Measurements from ENCODE around the gene SNX8. TPM values are rescaled to one million over a fixed set of nuclear protein-coding genes. Genes with fewer than 3 reads are reported as not detected.

Gene SNX8
- total RNA-seq, 1 experiment from 2014 or later: 27.7 TPM

DNA sequence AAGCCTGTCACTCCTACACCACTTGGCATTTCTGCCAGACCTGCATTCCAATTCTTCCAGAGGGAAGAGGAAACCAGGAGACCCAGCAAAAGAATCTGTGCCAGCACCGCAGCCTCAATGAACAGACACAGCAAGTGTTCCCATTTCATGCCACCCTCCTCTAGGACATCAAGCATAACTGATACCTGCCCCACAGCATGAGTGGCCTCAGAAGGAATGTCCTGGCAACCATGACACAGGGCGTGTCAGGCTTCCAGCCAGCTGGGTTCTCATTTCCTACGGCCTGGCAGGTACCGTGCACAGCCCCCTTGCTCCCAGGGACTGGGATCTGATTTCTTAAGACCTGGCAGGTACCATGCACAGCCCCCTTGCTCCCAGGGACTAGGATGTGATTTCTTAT, 89.3 kb downstream of the SNX8 start:
- DNase-seq (ENCODE audit: low read depth): no peak

DNA sequence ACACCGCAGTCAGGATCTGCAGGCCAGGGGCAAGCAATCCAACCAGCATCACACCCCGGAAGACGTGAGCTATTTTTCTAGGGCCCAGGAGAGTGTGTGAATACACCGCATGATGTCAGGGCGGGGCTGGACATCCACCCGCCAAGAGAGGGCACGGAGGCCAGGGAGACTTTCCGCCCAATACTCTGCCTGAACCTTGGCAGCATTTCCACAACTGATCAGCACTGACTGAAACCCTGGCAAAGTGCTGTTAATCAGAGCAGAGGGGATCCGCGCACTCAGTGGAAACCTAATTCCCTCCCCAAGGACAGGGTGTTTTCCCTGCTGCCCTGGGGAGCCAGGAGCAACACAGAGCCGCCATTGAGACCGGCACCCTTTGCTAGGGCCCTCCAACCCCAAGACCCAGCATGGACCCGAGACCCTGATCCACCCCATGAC, 89.7 kb downstream of the SNX8 start:
- DNase-seq (ENCODE audit: low read depth): no peak

DNA sequence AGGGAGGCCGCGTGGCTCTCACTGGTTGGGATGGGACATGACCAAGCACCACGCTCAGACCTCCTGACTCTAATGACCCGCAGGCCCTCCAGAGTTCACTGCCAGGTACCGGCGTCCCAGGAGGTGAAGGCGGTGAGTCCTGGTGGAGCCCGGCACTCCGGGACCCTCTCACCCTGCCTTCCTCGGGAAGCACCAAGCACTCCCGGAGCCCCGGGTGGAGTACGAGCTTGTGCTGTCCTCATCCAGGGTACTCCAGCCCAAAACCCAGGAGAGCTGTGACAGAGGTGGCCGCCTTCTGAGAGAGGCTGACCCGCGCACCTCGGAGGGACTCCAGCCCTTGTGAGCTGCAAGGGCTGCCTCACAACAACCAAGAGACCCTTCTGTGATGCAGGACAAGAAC, 90.9 kb downstream of the SNX8 start:
- DNase-seq (ENCODE audit: low read depth): no peak

GRCh38 chr7:2222516-2222915, 91.7 kb downstream of the SNX8 start:
- DNase-seq (ENCODE audit: low read depth): no peak

DNA sequence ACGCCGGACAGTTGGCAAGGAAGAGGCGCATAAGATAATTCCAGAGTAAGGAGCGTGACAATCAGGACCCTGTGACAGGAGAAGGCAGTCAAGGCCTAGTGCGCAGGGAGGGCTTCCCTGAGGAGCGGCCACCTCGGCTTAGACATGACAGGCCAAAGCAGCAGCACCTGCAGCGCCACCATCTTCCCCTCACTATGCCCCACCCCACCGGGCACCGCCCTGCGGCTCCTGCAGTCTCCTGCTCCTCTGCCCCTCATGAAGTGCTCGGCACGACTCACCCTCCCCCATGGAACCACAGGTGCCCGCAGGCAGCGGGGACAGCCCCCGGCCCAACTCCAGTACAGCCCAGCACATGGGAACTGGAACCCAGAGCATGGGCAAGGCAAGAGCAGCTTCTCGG, 93.3 kb downstream of the SNX8 start:
- DNase-seq (ENCODE audit: low read depth): no peak

DNA sequence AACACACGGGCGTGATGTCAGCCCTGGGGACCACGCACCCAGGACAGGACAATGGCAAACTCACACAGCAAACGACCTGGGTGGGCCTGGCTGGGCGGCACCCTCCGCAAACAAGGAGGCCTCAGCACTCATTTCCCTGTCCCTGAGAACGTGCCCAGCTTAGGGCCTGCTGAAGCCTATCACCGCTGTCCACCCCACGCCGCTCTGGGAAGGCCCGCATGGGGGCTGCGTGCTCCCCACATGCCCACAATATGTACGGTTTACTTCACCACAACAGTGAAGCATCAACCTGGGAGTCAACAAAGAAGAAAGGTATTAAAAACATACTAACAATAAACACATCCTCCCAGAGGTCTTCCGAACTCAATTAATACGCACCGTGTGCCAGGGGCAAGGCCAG, 93.7 kb downstream of the SNX8 start:
- DNase-seq (ENCODE audit: low read depth): no peak

GRCh38 chr7:2220030-2220429, 94.2 kb downstream of the SNX8 start:
- no peak for DNase-seq (ENCODE audit: low read depth)

DNA sequence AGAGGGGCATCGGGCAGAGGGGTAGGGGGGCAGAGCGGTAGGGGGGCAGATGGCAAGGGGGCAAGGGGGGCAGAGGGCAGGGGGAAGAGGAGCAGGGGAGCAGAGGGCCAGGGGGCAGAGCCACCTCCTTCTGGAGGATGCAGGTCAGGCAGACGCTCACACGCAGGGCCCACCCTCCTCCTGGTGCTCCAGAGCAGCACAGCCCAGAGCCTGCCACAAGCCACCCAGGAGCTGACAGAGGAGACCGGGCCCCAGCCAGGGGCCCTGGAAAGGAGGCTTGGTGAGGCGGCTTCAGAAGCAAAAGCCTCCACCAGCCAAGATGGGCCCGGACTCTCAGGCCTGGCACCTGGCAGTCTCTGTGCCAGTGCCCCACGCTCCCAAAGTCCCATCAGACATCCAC, 94.6 kb downstream of the SNX8 start:
- DNase-seq (ENCODE audit: low read depth): no peak

DNA sequence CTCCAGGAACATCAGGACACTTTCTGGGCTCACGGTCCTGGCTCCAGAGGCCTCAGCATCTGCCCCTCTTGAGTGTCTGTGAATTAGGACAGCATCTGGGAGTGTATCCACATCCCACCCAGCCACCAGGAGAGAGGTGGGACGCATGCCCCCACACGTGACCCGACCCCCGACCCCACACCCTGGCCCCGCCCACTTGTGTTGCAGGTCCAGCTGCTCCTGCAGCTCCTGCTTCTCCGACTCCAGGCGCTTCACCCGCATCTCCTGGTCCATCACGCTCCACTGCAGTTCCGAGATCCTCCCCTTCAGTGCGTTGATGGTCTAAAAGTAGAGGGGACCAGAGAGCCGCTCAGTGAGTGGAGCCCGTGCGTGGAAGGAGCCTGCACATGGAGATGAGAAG, 95.1 kb downstream of the SNX8 start:
- DNase-seq (ENCODE audit: low read depth): no peak

GRCh38 chr7:2218444-2218785, 95.8 kb downstream of the SNX8 start:
- DNase-seq (ENCODE audit: low read depth): no peak

- DNase-seq (ENCODE audit: low read depth): peak; percentile 25
Observed at GRCh38 chr7:2217716-2218443, 96.4 kb downstream of the SNX8 start.

DNA sequence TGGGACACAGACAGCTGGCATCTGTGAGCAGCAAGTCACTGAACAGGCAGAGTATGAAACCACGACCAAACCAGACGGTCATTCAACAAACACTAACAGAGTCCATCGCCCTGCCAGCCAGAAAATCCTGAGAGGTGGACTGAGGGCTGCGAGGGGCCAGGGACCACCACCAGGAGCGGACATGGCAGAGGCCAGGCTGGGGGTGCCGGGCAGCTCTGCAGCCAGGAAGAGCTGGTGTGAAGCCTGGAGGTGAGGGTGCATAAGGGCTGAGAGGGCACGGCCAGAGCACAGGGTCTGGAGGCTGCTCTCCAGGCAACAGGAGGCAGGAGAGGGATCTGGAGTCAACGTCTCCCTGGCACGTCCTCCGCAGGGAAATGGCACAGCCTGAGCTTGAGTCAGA, 97.0 kb downstream of the SNX8 start:
- no peak for DNase-seq (ENCODE audit: low read depth)

DNA sequence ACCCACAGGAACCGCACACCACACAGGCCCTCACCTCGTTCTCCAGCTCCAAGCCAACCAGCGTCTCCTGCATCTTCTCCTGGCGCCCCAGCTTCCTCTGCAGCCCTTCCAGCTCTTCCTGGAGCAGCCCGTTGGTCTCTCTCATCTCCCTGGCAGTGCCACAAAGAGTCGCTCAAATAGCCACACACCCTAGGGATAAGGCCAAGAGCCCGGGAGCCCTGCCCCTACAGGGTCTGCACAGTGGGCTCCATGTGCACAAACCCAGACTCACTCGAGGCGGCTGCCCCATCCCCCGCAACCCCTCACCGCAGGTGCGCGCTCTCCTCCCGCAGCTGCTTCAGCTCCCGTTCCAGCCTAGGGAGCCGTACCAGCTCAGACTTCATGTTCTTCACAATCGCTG, 98.4 kb downstream of the SNX8 start:
- no peak for DNase-seq (ENCODE audit: low read depth)

GRCh38 chr7:2214636-2215035, 99.6 kb downstream of the SNX8 start:
- no peak for DNase-seq (ENCODE audit: low read depth)

- DNase-seq (ENCODE audit: low read depth): no peak
Observed at GRCh38 chr7:2213551-2214215, 100.6 kb downstream of the SNX8 start.

- DNase-seq (ENCODE audit: low read depth): no peak
Observed at GRCh38 chr7:2212906-2213305, 101.3 kb downstream of the SNX8 start.

DNA sequence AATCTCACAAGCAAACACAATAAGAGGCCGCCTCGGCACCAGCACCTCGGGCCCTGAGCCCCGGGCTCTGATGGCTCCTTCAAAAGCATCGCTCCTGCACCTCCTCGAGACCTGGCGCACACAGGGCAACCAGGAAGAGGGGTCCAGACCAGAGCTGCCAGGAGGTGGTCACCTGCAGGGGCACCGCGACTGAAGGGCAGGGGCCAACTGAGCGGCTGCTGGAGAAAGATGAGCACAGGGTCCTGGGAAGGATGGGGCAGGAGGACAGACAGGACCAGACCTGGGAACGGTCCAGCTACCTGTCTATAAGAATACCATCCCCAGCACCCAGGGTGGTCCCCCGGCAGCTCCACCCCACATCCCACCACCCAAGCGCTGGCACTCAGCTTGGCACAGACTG, 102.3 kb downstream of the SNX8 start:
- no peak for DNase-seq (ENCODE audit: low read depth)

DNA sequence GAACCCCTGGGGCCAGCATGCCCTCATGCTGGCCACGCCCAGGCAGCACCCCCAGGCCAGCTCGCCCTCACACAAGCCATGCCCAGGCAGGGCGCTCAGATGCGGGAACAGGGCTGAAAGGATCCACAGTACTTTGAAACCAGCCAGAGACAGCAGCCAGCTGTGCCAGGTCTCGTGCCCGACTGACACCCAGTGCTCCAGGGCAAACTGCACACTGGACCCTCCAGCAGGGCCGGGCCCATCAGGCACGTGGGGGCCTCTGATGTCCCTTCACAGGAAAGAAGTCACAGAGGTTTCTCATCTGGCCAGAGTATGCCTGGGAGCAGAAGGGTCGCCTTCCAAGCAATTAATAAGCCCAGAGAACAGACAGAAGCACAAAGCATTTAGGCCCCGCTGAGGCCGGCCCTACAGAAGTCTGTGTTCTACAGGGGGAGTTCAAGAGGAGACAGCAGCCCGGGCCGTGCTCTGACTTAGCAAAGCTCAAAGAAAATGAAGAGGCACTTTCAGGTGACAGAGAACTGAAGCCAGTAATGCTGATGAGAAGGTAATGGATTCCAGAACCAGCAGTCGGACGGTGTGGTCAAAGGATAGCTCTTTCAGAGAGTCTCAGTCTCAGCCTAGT, 102.9 kb downstream of the SNX8 start:
- no peak for DNase-seq (ENCODE audit: low read depth)

- DNase-seq (ENCODE audit: low read depth): no peak
Observed at GRCh38 chr7:2210551-2211258, 103.5 kb downstream of the SNX8 start.

GRCh38 chr7:2209961-2210323, 104.3 kb downstream of the SNX8 start:
- DNase-seq (ENCODE audit: low read depth): no peak

- DNase-seq (ENCODE audit: low read depth): peak; percentile 50
Observed at GRCh38 chr7:2209146-2209960, 104.9 kb downstream of the SNX8 start.

DNA sequence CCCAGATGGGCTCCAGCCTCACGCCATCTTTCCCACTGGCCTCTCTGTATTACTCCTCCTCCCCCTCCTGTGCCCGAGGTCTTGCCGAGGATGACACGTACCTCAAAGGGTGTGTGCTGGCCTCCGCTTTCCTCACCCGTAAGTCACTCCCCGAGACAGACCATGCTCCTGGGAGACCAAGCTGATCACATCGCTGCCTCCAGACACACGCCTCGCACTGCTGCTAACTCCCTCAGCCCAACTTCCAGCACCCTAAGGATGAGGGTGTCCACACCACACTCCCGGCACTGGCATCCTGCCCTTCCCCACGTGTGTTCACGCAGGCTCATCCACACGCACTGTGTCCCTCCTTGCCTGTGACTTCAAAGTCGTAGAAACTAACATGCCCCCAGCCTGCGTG, 105.5 kb downstream of the SNX8 start:
- DNase-seq (ENCODE audit: low read depth): no peak
